HG02938 (cell line): ENCODE measurements around the gene ATRN.

Experiments used
- ATAC-seq: cut with Tn5 transposase; IDR thresholded peaks from one replicate; pipeline ENCODE4 v1.9.1; 2021; ENCODE audit warnings: mild to moderate bottlenecking, moderate library complexity; ENCODE audit not compliant: unreplicated experiment

ATRN gene

DNA sequence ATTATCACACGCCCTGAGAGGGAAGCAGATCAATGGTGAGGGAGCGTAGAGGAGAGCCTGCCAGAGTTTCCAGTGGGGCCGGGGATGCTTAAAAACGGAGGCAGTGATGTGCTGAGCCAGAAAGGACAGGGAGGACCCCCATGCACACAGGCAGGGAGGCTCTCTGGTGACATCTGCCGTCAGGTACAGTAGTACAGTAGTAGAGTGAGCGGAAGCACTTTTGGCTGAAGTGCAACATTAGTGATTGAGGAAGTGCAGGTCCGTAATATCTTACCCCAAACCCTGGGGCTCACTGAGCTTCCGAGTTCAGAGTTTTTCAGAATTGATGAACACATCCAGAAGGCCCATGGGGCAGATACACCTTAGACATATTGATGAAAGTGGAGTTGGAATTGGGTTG, 150.3 kb downstream of the ATRN start:
- ATAC-seq, result no peak

DNA sequence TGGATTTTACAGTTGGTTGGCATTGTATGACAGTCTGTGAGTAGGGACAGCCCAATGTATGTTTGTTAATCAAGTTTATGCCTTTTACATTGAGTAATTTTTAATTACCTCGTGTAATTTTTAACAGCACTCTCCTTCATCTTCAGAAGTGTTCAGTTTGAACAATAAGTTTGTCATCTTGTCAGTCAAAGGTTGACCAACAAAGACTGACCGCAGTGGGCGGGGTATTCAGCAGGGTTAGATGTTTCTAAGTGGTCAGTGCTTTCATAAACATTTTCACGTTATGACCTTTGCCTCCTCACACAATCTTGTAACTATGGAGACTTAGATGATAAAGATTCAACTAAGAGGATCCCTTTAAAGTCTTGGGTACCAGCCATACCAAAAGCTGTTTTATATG, 151.6 kb downstream of the ATRN start:
- no peak for ATAC-seq

DNA sequence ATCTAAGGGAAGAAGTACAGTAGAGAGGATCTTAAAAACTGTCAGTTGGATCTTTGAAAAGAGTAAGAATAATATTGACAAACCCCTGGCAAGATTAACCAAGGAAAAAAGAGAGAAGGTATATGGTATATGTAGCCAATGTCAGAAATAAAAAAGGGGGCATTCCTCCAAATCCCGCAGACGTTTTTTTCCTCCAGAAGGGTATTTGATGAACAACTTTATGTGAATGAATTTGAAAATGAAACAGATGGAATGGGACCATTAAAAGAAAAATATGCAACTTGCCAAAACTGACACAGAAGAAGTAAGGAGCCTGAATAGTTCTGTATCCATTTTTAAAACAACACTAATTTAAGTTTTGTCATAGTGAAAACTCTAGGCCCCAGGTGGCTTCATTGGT, 156.7 kb downstream of the ATRN start:
- no peak for ATAC-seq

DNA sequence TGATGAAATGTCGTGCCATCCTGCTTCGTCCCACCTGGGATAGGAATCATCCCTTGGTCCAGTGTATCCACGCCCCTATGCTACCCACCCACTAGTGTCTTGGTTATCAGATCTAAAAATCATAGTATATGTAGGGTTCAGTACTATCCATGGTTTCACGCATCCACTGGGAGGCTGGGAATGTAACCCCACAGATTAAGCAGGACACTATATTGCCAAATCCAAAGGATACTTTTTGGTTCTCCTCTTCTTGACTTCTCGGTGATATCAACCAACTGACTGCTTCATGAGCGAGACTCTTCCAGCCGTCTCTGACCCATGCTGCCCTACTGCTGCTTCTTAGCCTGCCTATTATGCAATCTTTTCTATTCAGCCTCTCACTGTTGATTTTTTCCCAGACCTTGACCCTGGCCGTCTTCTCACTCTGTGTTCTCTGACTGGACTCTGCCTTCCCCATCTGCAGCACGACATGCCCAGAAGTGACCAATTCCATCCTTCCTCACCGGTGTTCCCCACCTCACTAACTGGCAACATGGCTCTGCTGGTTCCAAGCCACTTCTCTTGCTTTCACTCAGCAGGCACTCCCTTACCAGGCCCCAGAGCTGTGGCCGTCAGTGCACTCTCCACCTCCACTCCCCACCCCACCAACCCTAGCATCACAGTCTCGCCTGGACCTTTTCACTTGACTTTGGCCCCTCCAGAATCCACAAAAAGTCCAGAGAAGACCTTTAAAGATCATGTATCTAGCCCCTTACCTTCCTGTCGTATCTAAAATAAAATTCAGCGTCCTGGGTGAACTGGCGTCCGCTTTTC, 157.9 kb downstream of the ATRN start:
- no peak for ATAC-seq

DNA sequence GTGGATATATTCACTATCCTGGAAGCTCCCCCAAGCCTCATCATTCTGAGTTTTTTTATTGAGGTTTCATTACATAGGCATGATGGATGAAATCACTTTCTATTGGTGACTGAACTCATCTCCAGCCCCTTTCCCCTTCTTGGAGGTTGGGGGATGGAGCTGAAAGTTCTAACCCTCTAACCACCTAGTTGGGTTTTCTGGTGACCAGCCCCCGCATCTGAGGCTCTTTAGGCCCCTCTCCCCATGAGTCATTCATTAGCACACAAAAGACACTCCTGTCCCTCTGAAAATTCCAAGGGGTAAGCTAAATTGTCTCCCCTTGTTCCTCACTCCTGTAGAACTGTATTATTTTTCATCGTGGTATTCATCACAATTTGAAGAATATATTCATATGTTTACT, 159.1 kb downstream of the ATRN start:
- ATAC-seq, result no peak

DNA sequence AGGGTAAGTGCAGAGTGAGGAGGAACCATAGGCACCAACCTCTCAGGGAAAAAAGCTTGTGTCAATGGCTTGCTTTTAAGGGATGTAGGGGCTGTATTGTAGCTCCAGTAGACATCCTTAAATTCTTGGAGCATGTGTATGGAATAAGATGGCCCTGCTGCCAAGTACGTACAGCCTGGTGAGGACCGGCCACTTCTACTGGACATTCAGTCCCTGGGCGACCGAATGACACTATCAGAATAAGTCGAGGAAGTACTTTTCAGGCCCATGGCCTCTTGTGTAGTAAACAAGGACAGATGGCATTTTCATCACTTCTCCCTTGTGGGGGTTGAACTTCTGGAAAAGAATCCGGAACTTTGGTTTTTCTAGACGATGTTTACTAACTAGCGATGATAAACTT, 159.6 kb downstream of the ATRN start:
- no peak for ATAC-seq

DNA sequence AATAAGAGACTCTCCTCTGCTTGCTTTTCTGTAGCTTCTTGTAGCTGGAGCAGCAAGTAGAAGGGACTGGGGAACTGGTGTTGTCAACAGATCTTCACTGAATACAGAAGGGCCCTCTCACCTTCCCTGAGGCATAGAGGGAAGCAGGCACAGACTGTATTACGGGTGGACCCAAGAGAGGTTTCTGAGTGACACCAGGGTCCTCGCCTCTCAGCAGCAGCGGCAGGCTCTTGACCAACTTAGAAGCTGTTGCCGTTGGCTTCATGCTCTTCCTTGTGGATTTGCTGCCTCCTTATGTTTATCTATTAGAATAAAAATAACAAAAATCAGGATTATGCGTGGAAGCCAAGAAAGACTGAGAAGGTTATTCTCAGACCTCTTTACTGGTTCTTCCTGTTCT, 160.7 kb downstream of the ATRN start:
- no peak for ATAC-seq

DNA sequence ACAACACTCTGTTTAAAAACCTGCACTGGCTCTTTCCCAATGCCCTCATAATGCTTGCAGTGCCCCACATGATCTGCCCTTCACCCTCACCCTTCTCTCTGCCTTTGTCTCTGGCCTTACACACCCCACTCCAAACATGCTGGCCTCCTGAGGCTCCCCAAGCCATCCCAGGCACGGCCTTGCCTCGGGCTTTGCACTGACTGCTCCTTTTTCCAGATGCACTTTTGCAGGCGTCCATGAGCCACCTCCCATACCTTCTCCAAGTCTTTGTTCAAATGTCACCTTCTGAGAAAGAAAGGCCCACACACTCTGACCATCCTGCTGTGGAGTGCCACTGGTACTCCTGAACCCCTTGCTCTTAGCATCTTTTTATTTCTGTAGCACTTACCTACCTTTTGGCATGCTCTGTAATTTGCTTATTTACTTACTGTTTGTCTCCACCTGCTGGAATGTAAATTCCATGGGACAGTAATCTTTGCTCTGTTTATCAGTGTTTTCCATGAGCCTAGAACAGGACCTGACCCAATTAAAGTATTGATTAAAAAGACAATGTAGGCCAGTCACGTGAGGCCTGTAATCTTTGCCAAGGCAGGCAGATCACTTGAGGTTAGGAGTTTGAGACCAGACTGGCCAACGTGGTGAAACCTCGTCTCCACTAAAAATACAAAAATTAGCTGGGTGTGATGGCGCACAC, 161.6 kb downstream of the ATRN start:
- no peak for ATAC-seq

DNA sequence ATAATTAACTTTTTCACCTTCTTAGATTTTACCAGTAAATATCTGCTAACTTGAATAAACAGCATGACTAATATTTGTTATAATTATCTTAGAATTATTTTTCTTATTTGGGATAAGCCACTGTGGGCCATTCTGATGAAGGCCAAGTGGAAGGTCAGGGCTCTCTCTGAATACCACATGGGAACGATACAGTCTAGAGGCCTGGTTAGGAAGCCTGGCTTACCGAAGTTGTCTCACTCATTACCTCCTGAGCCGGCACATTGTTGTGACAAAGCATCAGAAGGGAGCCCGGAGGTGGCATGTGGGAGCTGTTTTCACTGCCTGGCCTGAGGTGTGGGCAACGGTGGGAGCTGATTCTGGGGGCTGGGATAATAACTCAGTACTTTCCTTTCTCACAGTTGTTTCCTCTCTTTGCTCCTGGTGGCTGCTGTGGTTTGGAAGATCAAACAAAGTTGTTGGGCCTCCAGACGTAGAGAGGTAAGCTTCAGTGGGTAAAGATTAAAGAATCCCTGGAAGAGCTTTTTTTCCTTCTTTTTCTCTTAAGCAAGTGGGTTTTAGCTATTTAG, 163.2 kb downstream of the ATRN start:
- no peak for ATAC-seq

DNA sequence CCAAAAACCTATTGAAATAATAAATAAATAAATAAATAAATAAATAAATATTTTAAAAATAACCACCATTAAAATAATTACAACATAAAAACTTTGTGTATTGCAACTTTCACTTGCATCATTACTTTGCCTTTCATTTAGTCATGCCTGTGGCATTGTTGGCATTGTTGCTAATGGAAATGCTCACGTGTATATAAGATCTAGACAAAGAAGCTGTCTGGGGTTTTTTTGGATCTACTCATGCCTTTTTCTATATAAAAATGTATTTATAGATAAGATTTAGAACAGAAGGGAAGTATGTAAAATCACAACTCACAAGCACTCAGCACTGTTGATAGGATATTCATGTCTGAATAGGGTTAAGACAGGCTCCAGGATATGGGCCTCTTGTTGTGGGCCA, 164.5 kb downstream of the ATRN start:
- no peak for ATAC-seq

DNA sequence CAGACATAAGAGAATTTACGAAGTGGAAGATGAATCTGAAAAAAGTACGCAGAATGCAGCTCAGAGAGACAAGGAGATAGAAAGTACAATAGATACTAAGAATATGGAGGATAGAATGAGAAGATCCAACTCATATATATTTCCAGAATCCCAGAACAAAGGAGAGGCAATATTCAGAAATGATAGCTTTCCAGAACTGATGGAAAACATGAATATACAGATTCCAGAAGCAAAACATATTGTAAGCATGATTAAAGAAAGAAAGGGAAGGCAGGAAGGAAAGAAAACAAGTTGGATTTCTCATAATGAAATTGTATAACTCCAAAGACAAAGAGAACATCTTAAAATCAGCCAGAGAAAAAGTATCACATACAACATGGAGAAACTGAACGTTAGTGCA, 169.4 kb downstream of the ATRN start:
- no peak for ATAC-seq

DNA sequence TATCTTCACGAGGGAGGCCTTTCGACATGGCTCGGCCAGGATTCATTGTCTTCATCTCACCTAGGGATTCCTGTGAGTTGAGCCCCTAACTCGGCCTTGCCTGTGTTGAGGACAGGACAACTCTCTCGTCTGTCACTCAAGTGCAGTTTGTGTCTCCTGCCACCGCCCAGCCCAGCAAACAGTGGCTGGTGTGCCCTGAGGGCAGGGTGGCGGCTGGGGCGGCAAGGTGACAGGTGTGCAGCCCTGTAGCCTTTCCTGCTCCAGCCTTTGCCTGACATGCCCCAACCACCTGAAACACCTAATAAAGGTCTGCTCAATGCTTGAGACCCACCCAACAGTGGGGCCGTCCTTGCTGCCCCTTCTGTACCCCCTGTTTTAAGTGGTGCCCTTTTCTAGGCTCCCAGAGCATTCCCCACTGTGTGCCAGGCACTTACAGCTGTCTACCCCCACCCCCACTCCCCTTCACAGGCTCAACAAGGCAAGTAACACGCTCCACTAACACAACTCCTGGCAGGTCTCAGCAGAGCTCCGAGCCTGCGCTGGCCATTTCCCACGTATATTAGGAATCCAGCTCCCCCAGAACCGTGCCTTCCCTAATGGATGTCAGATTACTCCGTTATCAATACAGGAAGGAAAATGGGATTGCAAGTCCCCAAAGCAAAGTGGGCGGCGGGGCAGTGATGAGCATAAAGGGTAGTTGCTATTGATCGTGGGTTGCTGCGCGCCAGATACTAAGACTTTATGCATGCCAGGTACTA, 174.7 kb downstream of the ATRN start:
- ATAC-seq, result no peak

DNA sequence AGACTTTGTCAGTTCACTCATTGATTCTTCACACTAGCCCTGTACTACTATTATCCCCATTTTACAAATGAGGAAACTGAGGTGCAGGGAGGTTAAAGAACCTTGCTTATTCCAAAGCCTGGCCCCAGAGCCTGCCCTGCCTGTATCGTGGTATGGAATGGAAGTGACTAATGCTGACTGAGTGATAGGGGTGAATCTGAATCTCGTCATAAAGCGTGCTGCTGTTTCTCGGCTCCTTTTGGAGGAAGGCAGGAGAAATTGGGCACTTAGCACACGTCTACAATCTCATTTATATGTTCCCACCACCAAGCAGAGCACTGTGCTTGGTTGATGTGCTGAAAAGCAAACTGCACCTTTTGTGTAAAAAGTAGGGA, 175.2 kb downstream of the ATRN start:
- ATAC-seq, result no peak

DNA sequence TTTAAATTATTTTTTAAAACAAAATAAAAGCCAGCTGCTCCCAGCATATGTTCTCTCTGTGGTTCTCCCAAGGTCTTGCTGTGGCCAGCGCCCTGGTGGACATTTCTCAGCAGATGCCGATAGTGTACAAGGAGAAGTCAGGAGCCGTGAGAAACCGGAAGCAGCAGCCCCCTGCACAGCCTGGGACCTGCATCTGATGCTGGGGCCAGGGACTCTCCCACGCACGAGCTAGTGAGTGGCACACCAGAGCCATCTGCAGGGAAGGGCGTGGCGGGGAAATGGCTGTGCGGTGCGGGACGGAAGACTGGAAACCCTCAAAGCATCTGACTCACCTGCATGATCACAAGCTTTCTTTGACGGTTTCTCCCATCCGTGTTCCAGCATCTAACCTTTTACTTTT, 175.8 kb downstream of the ATRN start:
- no peak for ATAC-seq

DNA sequence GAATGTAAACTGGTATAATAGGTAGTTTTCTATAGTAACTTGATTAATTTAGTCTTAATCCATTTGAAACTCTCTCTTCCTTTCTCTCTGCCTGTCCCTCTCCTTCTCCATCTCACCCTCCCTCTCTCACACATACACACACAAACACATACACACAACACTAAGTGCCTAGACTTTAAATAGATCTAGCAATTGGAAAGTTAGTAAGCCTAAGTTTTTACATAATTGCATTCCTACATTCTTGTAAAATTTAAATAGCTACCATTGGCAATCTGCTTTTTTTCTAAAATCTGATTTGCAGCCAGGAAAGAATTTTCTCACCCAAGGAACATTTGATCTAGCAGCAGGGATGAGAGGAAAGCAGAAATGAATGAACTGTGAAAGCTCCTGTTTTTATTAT, 176.7 kb downstream of the ATRN start:
- ATAC-seq, result no peak

DNA sequence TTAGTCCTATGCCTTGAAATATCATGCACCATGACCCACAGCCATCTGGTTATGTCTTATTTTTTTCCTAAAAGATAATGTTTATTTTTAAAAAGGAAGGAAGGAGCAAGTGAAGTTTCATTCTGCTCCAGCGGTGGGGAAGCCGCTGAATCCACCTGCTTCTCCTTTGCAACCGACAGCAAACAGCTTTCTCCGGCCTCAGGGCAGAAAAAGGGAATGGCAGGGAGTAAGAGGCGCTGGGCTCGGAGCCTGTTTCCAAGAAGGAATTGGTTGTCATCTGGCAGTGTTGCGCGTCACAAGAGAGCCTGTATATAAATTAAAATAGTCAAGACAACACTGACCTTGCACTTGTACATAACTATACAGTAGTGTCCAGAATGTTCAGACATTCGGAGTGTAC, 178.1 kb downstream of the ATRN start:
- no peak for ATAC-seq

DNA sequence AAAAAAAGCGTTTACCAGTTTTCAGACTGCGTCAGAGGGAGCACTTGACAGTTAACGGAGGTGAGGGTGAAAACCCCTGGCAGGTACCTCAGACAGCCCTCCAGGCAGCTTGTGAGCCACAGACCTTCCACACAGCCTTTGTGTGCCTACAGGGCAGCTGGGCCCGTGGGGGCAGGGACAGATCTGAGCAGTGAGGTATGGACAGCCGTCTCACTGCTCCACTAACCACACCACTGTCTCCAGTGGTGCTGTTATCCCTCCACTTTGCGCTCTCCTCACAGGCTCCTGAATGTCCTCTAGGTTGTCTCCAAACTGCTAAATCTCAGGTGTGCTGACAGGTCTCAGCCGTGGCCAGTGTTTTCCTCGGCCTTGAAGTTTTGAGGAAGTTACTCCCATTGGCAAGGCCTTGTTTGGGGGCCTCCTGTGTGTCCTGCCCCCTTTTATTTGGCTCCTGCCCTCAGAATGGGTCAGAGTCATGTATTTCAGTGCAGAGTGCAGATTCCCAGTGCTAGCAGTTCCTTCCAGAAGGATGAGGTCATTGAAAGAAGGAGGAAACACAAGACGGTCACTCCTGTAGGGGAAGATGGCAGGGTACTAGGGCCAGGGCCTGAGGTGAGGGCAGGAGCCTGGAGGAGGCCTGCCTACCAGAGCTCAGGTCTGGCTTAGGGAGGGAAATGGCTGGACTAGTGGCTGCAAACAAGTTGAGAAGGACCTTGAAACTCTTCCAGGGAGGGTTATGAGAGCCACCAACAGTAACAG, 180.6 kb downstream of the ATRN start:
- ATAC-seq, result no peak

DNA sequence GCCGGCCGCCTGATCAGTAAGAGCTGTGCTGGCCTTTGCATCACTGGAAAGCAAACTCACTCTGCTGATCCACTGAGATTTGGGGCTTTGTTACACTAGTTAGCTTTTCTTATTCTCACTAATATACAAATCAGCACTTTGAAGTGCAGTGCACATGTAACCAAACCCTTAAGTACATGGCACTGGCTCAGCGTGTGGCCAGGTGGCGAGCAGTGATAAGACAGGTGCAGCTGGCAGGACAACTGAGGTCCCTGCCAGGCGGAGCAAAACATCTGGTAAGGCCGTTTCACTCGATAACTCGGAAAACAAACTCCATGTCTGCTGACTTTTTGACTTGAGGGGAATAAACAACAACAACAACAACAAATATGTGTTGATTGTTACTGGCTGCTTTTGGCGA, 181.4 kb downstream of the ATRN start:
- ATAC-seq, result no peak

DNA sequence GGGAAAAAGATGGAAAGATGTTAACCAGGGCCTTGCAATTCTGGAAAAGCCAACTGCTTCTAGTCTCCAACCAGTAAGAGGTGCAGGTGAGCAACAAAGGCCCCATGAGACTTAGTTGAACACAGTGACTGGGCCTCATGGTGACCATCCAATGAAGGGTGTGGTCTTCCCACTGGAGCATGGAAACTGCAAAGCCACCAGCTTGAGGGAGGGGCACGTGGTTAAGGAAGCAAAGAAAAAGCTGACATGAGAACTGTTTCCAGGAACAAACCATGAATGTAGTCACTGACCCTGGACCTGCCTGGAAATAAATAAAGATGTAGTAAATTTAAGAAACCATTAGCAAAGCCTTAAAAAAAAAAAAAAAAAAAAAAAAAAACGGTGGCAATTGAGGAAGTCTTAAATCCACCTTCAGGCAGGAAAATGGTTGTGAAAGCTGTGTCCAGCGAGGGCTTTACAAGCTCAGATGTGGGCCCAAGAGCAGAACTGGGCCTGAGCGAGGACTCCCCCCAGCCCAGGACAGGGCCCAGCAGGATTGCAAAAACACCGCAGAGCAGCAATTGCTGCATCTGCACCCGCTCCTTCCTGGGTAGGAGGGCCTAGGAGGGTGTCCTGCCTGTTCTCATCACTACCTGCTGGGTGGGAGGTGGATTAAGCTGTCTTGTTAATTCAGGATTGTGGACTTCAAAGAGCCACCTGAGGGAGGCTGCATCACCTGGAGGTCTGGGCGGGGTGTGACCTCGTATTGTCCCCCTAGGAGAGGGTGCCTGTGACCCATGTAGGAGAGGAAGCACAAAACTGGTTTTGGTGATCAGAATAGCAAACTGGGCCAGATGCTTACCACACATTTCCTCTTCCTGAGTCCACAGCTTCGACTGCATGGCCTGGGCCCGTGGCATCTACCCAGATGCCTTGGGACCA, 182.1 kb downstream of the ATRN start:
- ATAC-seq, result no peak

DNA sequence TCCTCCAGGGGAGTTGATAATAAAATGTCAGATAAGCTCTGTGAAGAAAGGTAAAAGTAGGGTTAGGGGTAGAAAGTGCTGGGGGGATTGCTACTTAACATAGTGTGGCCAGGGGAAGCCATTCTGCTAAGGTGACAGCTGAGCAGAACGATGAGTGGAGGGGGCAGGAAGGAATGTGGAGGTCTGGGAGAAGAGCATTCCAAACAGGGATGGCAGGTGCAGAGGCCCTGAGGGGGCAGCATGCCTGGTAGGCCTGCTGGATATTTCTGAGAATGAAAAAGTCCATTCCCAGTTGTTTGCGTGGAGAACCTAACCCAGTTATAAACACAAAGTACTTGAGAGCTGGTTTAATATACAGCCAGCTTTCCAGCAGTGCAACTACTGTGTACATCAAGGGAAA, 183.1 kb downstream of the ATRN start:
- no peak for ATAC-seq
